Measurements from ENCODE around the gene HS3ST4. TPM values are rescaled to one million over a fixed set of nuclear protein-coding genes. Genes with fewer than 3 reads are reported as not detected.

Gene HS3ST4
- polyA plus RNA-seq, 1 donor from 2014 or later = 13.0 TPM

DNA sequence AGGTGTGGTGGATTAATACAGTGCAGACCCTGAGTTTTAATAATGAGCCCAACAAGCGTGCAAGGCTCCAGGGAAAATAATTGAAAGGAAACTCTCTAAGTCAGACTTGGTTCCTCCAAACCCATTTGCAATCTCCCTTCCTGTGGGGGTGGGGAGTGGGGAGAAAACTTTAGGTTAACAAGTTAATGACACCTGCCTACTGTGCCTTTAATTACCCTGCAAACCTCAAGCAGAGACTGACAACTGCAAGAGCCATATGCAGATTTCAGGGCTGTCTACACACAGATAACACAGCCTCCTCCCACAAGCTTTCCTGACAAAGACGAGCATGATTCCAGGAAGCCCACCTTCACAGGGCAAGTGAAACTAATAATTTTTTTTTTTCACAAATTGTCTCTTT, 359.3 kb downstream of the HS3ST4 start:
- TF ChIP-seq SMC3 (conservative IDR thresholded peaks at IDR 0.05; ENCODE audit: poor library complexity) (no peak), TAF1 (IDR thresholded peaks at IDR 0.05; ENCODE audit: low read depth) (no peak), MXI1 (conservative IDR thresholded peaks at IDR 0.05; ENCODE audit: poor library complexity, severe bottlenecking) (no peak), EZH2 (IDR thresholded peaks at IDR 0.05; ENCODE audit: borderline replicate concordance, insufficient read depth, low read length, poor library complexity, severe bottlenecking) (no peak), CTCF (IDR thresholded peaks at IDR 0.05; ENCODE audit: poor library complexity, severe bottlenecking) (no peak), EP300 (conservative IDR thresholded peaks at IDR 0.05; ENCODE audit: poor library complexity, severe bottlenecking) (no peak), POLR2AphosphoS5 (IDR thresholded peaks at IDR 0.05) (no peak), REST (IDR thresholded peaks at IDR 0.05; ENCODE audit: borderline replicate concordance) (no peak), RAD21 (conservative IDR thresholded peaks at IDR 0.05) (no peak)
- Histone ChIP-seq H2AFZ (ENCODE audit: low read depth, low read length) (no peak overlapping the region), H3K9me2 (ENCODE audit: insufficient read depth, low read length) (no peaks in the 10 kb centered on the region), H4K20me1 (ENCODE audit: insufficient read depth) (no peaks in the 10 kb centered on the region), H3K27ac (ENCODE audit: low read length) (no peak overlapping the region), H3K79me2 (replicated peaks; ENCODE audit: insufficient read depth, low read length) (no peaks in the 10 kb centered on the region), H3K4me2 (ENCODE audit: low read length) (no peak overlapping the region), H3K27me3 (ENCODE audit: insufficient read depth, low read depth, low read length) (no peaks in the 10 kb centered on the region), H3K36me3 (ENCODE audit: insufficient read depth, low read length) (no peaks in the 10 kb centered on the region), H3K4me3 (ENCODE audit: low read length) (no peak overlapping the region), H3F3A (ENCODE audit: insufficient read depth, low read length, poor library complexity, severe bottlenecking) (no peaks in the 10 kb centered on the region), H3K9me3 (ENCODE audit: low read length) (no peaks in the 10 kb centered on the region), H3K9ac (ENCODE audit: low read length) (no peak overlapping the region)

- Histone ChIP-seq H3K4me2 (ENCODE audit: low read length) (no peak overlapping the region), H2AFZ (ENCODE audit: low read depth, low read length) (no peak overlapping the region), H3K27me3 (ENCODE audit: insufficient read depth, low read depth, low read length) (no peaks in the 10 kb centered on the region), H3K9me2 (ENCODE audit: insufficient read depth, low read length) (no peaks in the 10 kb centered on the region), H3F3A (ENCODE audit: insufficient read depth, low read length, poor library complexity, severe bottlenecking) (no peaks in the 10 kb centered on the region), H3K79me2 (replicated peaks; ENCODE audit: insufficient read depth, low read length) (no peaks in the 10 kb centered on the region), H3K4me3 (ENCODE audit: low read length) (no peak overlapping the region), H3K36me3 (ENCODE audit: insufficient read depth, low read length) (no peaks in the 10 kb centered on the region), H3K9ac (ENCODE audit: low read length) (no peak overlapping the region), H3K9me3 (ENCODE audit: low read length) (no peaks in the 10 kb centered on the region), H3K27ac (ENCODE audit: low read length) (no peak overlapping the region), H4K20me1 (ENCODE audit: insufficient read depth) (no peaks in the 10 kb centered on the region)
- TF ChIP-seq RAD21 (conservative IDR thresholded peaks at IDR 0.05) = no peak
- TF ChIP-seq TAF1 (IDR thresholded peaks at IDR 0.05; ENCODE audit: low read depth) = no peak
- TF ChIP-seq SMC3 (conservative IDR thresholded peaks at IDR 0.05; ENCODE audit: poor library complexity) = no peak
- TF ChIP-seq EZH2 (IDR thresholded peaks at IDR 0.05; ENCODE audit: borderline replicate concordance, insufficient read depth, low read length, poor library complexity, severe bottlenecking) = no peak
- TF ChIP-seq EP300 (conservative IDR thresholded peaks at IDR 0.05; ENCODE audit: poor library complexity, severe bottlenecking) = no peak
- TF ChIP-seq CTCF (IDR thresholded peaks at IDR 0.05; ENCODE audit: poor library complexity, severe bottlenecking) = no peak
- TF ChIP-seq MXI1 (conservative IDR thresholded peaks at IDR 0.05; ENCODE audit: poor library complexity, severe bottlenecking) = no peak
- no peak for TF ChIP-seq REST (IDR thresholded peaks at IDR 0.05; ENCODE audit: borderline replicate concordance)
- TF ChIP-seq POLR2AphosphoS5 (IDR thresholded peaks at IDR 0.05) = no peak
Measured at GRCh38 chr16:26053889-26054288, 362.1 kb downstream of the HS3ST4 start.

All from neural cell (in vitro differentiated cells).